B cell (primary cell): Measurements from ENCODE around the gene USP49. TPM values are rescaled to one million over a fixed set of nuclear protein-coding genes. Genes with fewer than 3 reads are reported as not detected.

Source experiments
- ATAC-seq: fragments of 200-7000 bp; cut with Tn5 transposase; one replicate; pipeline ENCODE4 v1.10.0; 2021; ENCODE audit warnings: low read depth, mild to moderate bottlenecking, moderate number of reproducible peaks, moderate library complexity
- CTCF ChIA-PET: fragments of 350-600 bp; sonication (Branson Sonifier 250); formaldehyde crosslinking; loops from one replicate; lab custom pipeline; 2021; ENCODE audit warnings: antibody characterized with exemption, inconsistent platforms; lab: Charles Lee
- POLR2A ChIA-PET: fragments of 350-600 bp; sonication (Branson Sonifier 250); formaldehyde crosslinking; loops from one replicate; lab custom pipeline; 2021; ENCODE audit warnings: antibody characterized with exemption; lab: Charles Lee
- DNase-seq: peaks from one replicate; pipeline ENCODE4 v3.0.0; 2013
- H2AFZ ChIP-seq: 2 replicates; pipeline ENCODE4 v1.6.1; 2012; ENCODE audit warnings: mild to moderate bottlenecking, low read depth, low read length; ENCODE audit not compliant: insufficient read depth, poor library complexity, severe bottlenecking
- H3K27ac ChIP-seq, 2 donors: 1 replicate in 1 of 2; 2 replicates in 1 of 2; pipeline ENCODE4 v1.5.1; 2012 to 2013; ENCODE audit warnings: low read length in 2 of 2, mild to moderate bottlenecking in 2 of 2, moderate library complexity in 1 of 2
- H3K27me3 ChIP-seq, 4 experiments: fragments of 200-600 bp in 1 of 4; sonication (generic) in 1 of 4; replicated peaks in 1 of 4; 1 replicate in 2 of 4; 2 replicates in 2 of 4; pipeline versions ENCODE4 v1.6.1 to v1.7.0; 2013 to 2016; ENCODE audit warnings: low read length in 3 of 4, mild to moderate bottlenecking in 2 of 4, mixed read lengths in 1 of 4, moderate library complexity in 1 of 4; ENCODE audit not compliant: insufficient read depth in 4 of 4, control insufficient read depth in 3 of 4; ENCODE audit errors: control extremely low read depth in 1 of 4
- H3K36me3 ChIP-seq, 2 experiments: replicated peaks in 1 of 2; 1 replicate in 1 of 2; 2 replicates in 1 of 2; pipeline versions ENCODE4 v1.6.1 to v1.7.1; 2013; ENCODE audit warnings: low read length in 1 of 2; ENCODE audit not compliant: insufficient read depth in 2 of 2, control insufficient read depth in 1 of 2; ENCODE audit errors: control extremely low read depth in 1 of 2, extremely low read depth in 1 of 2
- H3K4me1 ChIP-seq, 2 donors: fragments of 200-600 bp in 1 of 2; sonication (generic) in 1 of 2; 1 replicate in 1 of 2; 2 replicates in 1 of 2; pipeline versions ENCODE4 v1.5.1 to v1.6.1; 2013 to 2017; ENCODE audit warnings: low read length in 2 of 2; ENCODE audit not compliant: control insufficient read depth in 2 of 2, insufficient read depth in 2 of 2
- H3K4me2 ChIP-seq: replicated peaks from 2 replicates; pipeline ENCODE3; 2012; ENCODE audit warnings: mild to moderate bottlenecking, low read depth, low read length; ENCODE audit not compliant: poor library complexity, severe bottlenecking
- H3K4me3 ChIP-seq, 5 experiments: fragments of 200-600 bp in 1 of 5; sonication (generic) in 1 of 5; 1 replicate in 3 of 5; 2 replicates in 2 of 5; pipeline versions ENCODE4 v1.5.1 to v1.7.0; 2011 to 2016; ENCODE audit warnings: low read length in 4 of 5, mild to moderate bottlenecking in 4 of 5, low read depth in 2 of 5, control low read depth in 1 of 5, moderate library complexity in 1 of 5; ENCODE audit not compliant: insufficient read depth in 1 of 5; ENCODE audit errors: control extremely low read depth in 1 of 5, extremely low read depth in 1 of 5
- H3K79me2 ChIP-seq: fragments of 200-600 bp; sonication (generic); one replicate; pipeline ENCODE4 v1.6.0; 2016; ENCODE audit warnings: low read length; ENCODE audit not compliant: control insufficient read depth, insufficient read depth
- H3K9ac ChIP-seq: fragments of 200-600 bp; sonication (generic); 2 replicates; pipeline ENCODE4 v1.6.1; 2017; ENCODE audit warnings: mild to moderate bottlenecking, low read length, moderate library complexity
- H3K9me3 ChIP-seq, 3 donors: one replicate each; pipeline versions ENCODE4 v1.6.1 to v1.7.1; 2013; ENCODE audit warnings: low read length in 2 of 3; ENCODE audit not compliant: control insufficient read depth in 2 of 3, insufficient read depth in 1 of 3; ENCODE audit errors: control extremely low read depth in 1 of 3
- H4K20me1 ChIP-seq: 2 replicates; pipeline ENCODE4 v1.6.0; 2012; ENCODE audit warnings: mild to moderate bottlenecking, low read length; ENCODE audit not compliant: insufficient read depth, control insufficient read depth, poor library complexity, severe bottlenecking
- H3K27ac Mint-ChIP-seq: one replicate; pipeline ENCODE4 v1.8.0; 2021; ENCODE audit warnings: mixed read lengths
- H3K27me3 Mint-ChIP-seq: one replicate; pipeline ENCODE4 v1.8.0; 2021; ENCODE audit warnings: mixed read lengths
- H3K4me1 Mint-ChIP-seq: one replicate; pipeline ENCODE4 v1.8.0; 2021; ENCODE audit warnings: mixed read lengths
- H3K4me3 Mint-ChIP-seq: one replicate; pipeline ENCODE4 v1.8.0; 2021; ENCODE audit warnings: mixed read lengths
- H3K9me3 Mint-ChIP-seq: one replicate; pipeline ENCODE4 v1.8.0; 2022; ENCODE audit warnings: mixed read lengths; ENCODE audit not compliant: insufficient read depth
- CTCF ChIP-seq: fragments of 200-600 bp; IDR thresholded peaks from one replicate; pipeline ENCODE4 v1.8.0; 2022; ENCODE audit warnings: antibody characterized with exemption, mild to moderate bottlenecking
- EZH2 ChIP-seq: IDR thresholded peaks from 2 replicates; pipeline ENCODE4 v1.6.1; 2012; ENCODE audit warnings: borderline replicate concordance, low read depth, mild to moderate bottlenecking, moderate library complexity, low read length; ENCODE audit not compliant: insufficient read depth, poor library complexity, severe bottlenecking
- WGBS: methylation state at CpG from one replicate; pipeline ENCODE4 v1.1.5; 2013; ENCODE audit warnings: missing lambda C conversion rate; ENCODE audit not compliant: insufficient coverage; 5-methylcytosine and 5-hydroxymethylcytosine counted together
- intact Hi-C: fragments of 100-400 bp; cut with micrococcal nuclease; formaldehyde crosslinking; loops from one replicate; pipeline ENCODE4 v1.10.0; 2022
- polyA plus RNA-seq: library from polyadenylated mRNA; depleted of rRNA; stranded (reverse); fragments of >200 nt; gene quantifications from 2 replicates; pipeline ENCODE4 v1.2.3, GENCODE V29; 2012
- total RNA-seq, 2 donors: library from RNA; stranded (reverse); fragments of 120-200 nt in 1 of 2; gene quantifications; 1 replicate in 1 of 2; 2 replicates in 1 of 2; pipeline versions ENCODE4 v1.2.3 to v1.2.4, GENCODE V29; 2013 to 2022

Gene USP49
- total and polyA plus RNA-seq, 2 donors (not counting 1 experiment from before 2014, with no cell fraction given) = 2.6 to 9.9 TPM

DNA sequence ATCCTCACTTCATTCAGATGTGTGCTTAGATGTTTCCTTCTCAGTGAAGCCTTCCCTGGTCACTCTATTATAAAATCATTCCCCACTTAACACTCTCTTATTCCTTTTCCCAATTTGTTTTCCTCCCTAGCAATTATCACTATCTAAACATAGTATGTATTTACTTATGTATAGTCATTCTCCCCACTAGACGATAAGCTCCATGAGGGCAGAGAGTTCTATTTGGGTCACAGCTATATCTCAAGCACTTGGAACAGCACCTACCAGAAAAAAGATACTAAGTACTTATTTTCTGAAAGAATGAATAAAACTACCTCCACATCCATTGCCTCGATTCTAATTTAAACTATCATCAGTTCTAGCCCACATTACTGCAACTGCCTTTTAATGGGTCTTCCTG is 36.5 kb downstream of the USP49 start:
- H3K4me2 ChIP-seq = no peak overlapping the region
- H2AFZ ChIP-seq = no peak overlapping the region
- H3K36me3 ChIP-seq = peaks cover 0 to 2% of the 10 kb centered on the region in 2 experiments
- TF ChIP-seq EZH2 (no peak), CTCF (no peak)
- Mint-ChIP-seq H3K4me1 (no peaks in the 10 kb centered on the region), H3K27ac (no peak overlapping the region), H3K27me3 (no peaks in the 10 kb centered on the region), H3K4me3 (no peak overlapping the region), H3K9me3 (no peaks in the 10 kb centered on the region)
- H3K4me3 ChIP-seq = no peak overlapping the region
- H3K4me1 ChIP-seq = no peaks in the 10 kb centered on the region
- no peaks in the 10 kb centered on the region for H3K9me3 ChIP-seq
- H3K79me2 ChIP-seq = no peaks in the 10 kb centered on the region
- no peak overlapping the region for H3K9ac ChIP-seq
- no peak overlapping the region for H3K27ac ChIP-seq
- POLR2A ChIA-PET = no interaction called here
- H4K20me1 ChIP-seq = no peaks in the 10 kb centered on the region
- DNase-seq (no peak), ATAC-seq (no peak)
- no peaks in the 10 kb centered on the region for H3K27me3 ChIP-seq
- intact Hi-C loops = no loop called here
- CTCF ChIA-PET = interaction anchor here (1.0 to 1.4 kb wide), 2 partner anchors 11 to 13 kb away, joined by 3 to 4 read pairs; no protein-coding TSS in a partner anchor
- WGBS = 88% methylated on average over 1 of the region's 2 CpGs

GRCh38 chr6:41850861-41851260 is 44.3 kb downstream of the USP49 start:
- ChIA-PET POLR2A (no interaction called here), CTCF (interaction anchor here (1.4 kb wide), 1 partner anchor 28 kb away, joined by 4 read pairs; no protein-coding TSS in a partner anchor)
- H3K4me1 ChIP-seq = no peaks in the 10 kb centered on the region
- DNase-seq (no peak), ATAC-seq (no peak)
- no peak overlapping the region for H3K4me2 ChIP-seq
- H3K27me3 ChIP-seq = no peaks in the 10 kb centered on the region
- Mint-ChIP-seq H3K4me3 (no peak overlapping the region), H3K27ac (no peak overlapping the region), H3K4me1 (no peaks in the 10 kb centered on the region), H3K27me3 (no peaks in the 10 kb centered on the region), H3K9me3 (no peaks in the 10 kb centered on the region)
- H3K4me3 ChIP-seq = no peak overlapping the region
- no peaks in the 10 kb centered on the region for H3K9me3 ChIP-seq
- intact Hi-C loops = no loop called here
- WGBS = 100% methylated on average over 1 of the region's 3 CpGs
- no peak for TF ChIP-seq EZH2
- TF ChIP-seq CTCF = no peak
- no peaks in the 10 kb centered on the region for H4K20me1 ChIP-seq
- no peak overlapping the region for H3K27ac ChIP-seq
- H3K9ac ChIP-seq = no peak overlapping the region
- no peaks in the 10 kb centered on the region for H3K79me2 ChIP-seq
- no peak overlapping the region for H2AFZ ChIP-seq
- peaks cover 0 to 1% of the 10 kb centered on the region in 2 experiments for H3K36me3 ChIP-seq
